K562 (cell line): Measurements from ENCODE around the gene ZNF641. TPM values are rescaled to one million over a fixed set of nuclear protein-coding genes. Genes with fewer than 3 reads are reported as not detected.

Source experiments
- CBX1 ChIP-seq: sonication (generic); IDR thresholded peaks from 2 replicates; pipeline ENCODE4 v1.6.1; 2016; ENCODE audit warnings: antibody characterized with exemption, low read depth, mild to moderate bottlenecking
- EGR1 ChIP-seq: fragments of 450-650 bp; conservative IDR thresholded peaks from 2 replicates; pipeline ENCODE4 v1.6.1; 2017; ENCODE audit warnings: mild to moderate bottlenecking
- GTF3C2 ChIP-seq: IDR thresholded peaks from 3 replicates; pipeline ENCODE4 v1.6.1; 2011; ENCODE audit warnings: borderline replicate concordance, mild to moderate bottlenecking, moderate library complexity; ENCODE audit not compliant: insufficient read length; ENCODE audit errors: extremely low read depth
- HDAC1 ChIP-seq, 2 experiments: fragments of 450-650 bp; IDR thresholded peaks; 2 replicates each; pipeline ENCODE4 v1.6.1; 2016 to 2017; ENCODE audit warnings: inconsistent platforms in 1 of 2, mild to moderate bottlenecking in 1 of 2, moderate library complexity in 1 of 2
- HMG20B ChIP-seq: fragments of 250-450 bp; sonication (Bioruptor Pico); IDR thresholded peaks from 2 replicates; pipeline ENCODE4 v1.5.0; 2021; ENCODE audit warnings: mild to moderate bottlenecking
- MCM3 ChIP-seq: fragments of 450-650 bp; IDR thresholded peaks from 2 replicates; pipeline ENCODE4 v1.6.1; 2016
- MXD1 ChIP-seq: fragments of 250-450 bp; sonication (Bioruptor Pico); IDR thresholded peaks from 2 replicates; pipeline ENCODE4 v1.8.0; 2021; ENCODE audit warnings: borderline replicate concordance, mild to moderate bottlenecking, moderate library complexity; ENCODE audit not compliant: poor library complexity, severe bottlenecking
- MYNN ChIP-seq, 2 experiments: sonication (generic); formaldehyde crosslinking in 1 of 2; IDR thresholded peaks; 2 replicates each; pipeline versions ENCODE4 v1.5.0 to v1.6.1; 2016 to 2020; ENCODE audit warnings: antibody characterized with exemption in 1 of 2, missing genetic modification reagents in 1 of 2
- PHB ChIP-seq: fragments of 250-450 bp; sonication (Bioruptor Pico); IDR thresholded peaks from 2 replicates; pipeline ENCODE4 v1.5.0; 2021
- POLR2A ChIP-seq: fragments of 450-650 bp; conservative IDR thresholded peaks from 2 replicates; pipeline ENCODE4 v1.6.1; 2016
- PPARD ChIP-seq: fragments of 250-450 bp; sonication (Bioruptor Pico); IDR thresholded peaks from 2 replicates; pipeline ENCODE4 v1.8.0; 2022; ENCODE audit warnings: inconsistent platforms, mild to moderate bottlenecking, moderate library complexity
- SLC30A9 ChIP-seq: fragments of 250-450 bp; sonication (Bioruptor Pico); IDR thresholded peaks from 2 replicates; pipeline ENCODE4 v1.8.0; 2022; ENCODE audit warnings: mild to moderate bottlenecking, moderate library complexity
- SMAD1 ChIP-seq: fragments of 150-350 bp; IDR thresholded peaks from 2 replicates; pipeline ENCODE4 v1.6.1; 2014; ENCODE audit warnings: low read length, low read depth; ENCODE audit not compliant: partially characterized antibody
- SMARCB1 ChIP-seq: IDR thresholded peaks from 2 replicates; pipeline ENCODE4 v1.6.1; 2011; ENCODE audit warnings: improper control_type of control experiment, low read depth; ENCODE audit not compliant: insufficient read length
- SREBF2 ChIP-seq: sonication (generic); formaldehyde crosslinking; IDR thresholded peaks from 2 replicates; pipeline ENCODE4 v1.4.0; 2020; ENCODE audit warnings: mild to moderate bottlenecking, missing genetic modification reagents
- TRIM28 ChIP-seq: fragments of 450-650 bp; IDR thresholded peaks from 2 replicates; pipeline ENCODE4 v1.6.1; 2017
- TSC22D4 ChIP-seq: fragments of 450-650 bp; IDR thresholded peaks from 2 replicates; pipeline ENCODE4 v1.6.1; 2016; ENCODE audit warnings: missing genetic modification characterization, missing biosample characterization, control low read depth
- ZBTB1 ChIP-seq: sonication (generic); formaldehyde crosslinking; IDR thresholded peaks from 2 replicates; pipeline ENCODE4 v1.8.1; 2023; ENCODE audit warnings: missing genetic modification reagents, low read depth, mild to moderate bottlenecking, borderline replicate concordance
- ZBTB26 ChIP-seq: fragments of 450-650 bp; formaldehyde crosslinking; IDR thresholded peaks from 2 replicates; pipeline ENCODE4 v1.4.0; 2022; ENCODE audit warnings: missing genetic modification characterization
- ZEB2 ChIP-seq: fragments of 450-650 bp; IDR thresholded peaks from 2 replicates; pipeline ENCODE4 v1.6.1; 2016
- ZFP30 ChIP-seq: fragments of 250-450 bp; sonication (Bioruptor Pico); IDR thresholded peaks from 2 replicates; pipeline ENCODE4 v1.8.0; 2022; ENCODE audit warnings: moderate library complexity, mild to moderate bottlenecking, inconsistent platforms, borderline replicate concordance
- ZNF212 ChIP-seq: fragments of 450-650 bp; formaldehyde crosslinking; IDR thresholded peaks from 2 replicates; pipeline ENCODE4 v1.4.0; 2020; ENCODE audit warnings: mild to moderate bottlenecking
- ZNF347 ChIP-seq: fragments of 450-650 bp; formaldehyde crosslinking; IDR thresholded peaks from 2 replicates; pipeline ENCODE4 v1.4.0; 2020; ENCODE audit warnings: low read depth, mild to moderate bottlenecking, moderate library complexity
- ZNF431 ChIP-seq: sonication (generic); formaldehyde crosslinking; IDR thresholded peaks from 2 replicates; pipeline ENCODE4 v1.8.0; 2022; ENCODE audit warnings: mild to moderate bottlenecking, missing genetic modification reagents
- ZNF551 ChIP-seq: fragments of 250-450 bp; sonication (Bioruptor Pico); IDR thresholded peaks from 2 replicates; pipeline ENCODE4 v1.5.0; 2021; ENCODE audit warnings: mild to moderate bottlenecking, moderate library complexity
- ZNF717 ChIP-seq: fragments of 250-450 bp; sonication (Bioruptor Pico); IDR thresholded peaks from 2 replicates; pipeline ENCODE4 v1.5.0; 2021
- ZNF766 ChIP-seq: fragments of 200-800 bp; sonication (Bioruptor generic); conservative IDR thresholded peaks from 2 replicates; pipeline ENCODE4 v1.6.1; 2016; ENCODE audit warnings: missing genetic modification characterization, missing compliant biosample characterization
- polyA plus RNA-seq, 8 experiments: library from polyadenylated mRNA; depleted of rRNA in 4 of 8; stranded (reverse) in 5 of 8; unstranded in 3 of 8; fragments of >200 nt; fragmentation: Nextera tagmentation in 2 of 8; fragmentation: Illumina TruSeq in 1 of 8; extraction: Ambion mirVana in 2 of 8; extraction: Trizol in 1 of 8; gene quantifications; 2 replicates each; pipeline versions ENCODE4 v1.2.1 to v1.2.3, GENCODE V29; 2011 to 2014; ENCODE audit warnings: inconsistent platforms in 1 of 8, missing spikeins in 1 of 8
- total RNA-seq, 7 experiments: library from RNA; depleted of rRNA in 6 of 7; stranded (reverse); fragments of >200 nt in 6 of 7; fragmentation: Illumina TruSeq in 2 of 7; extraction: Trizol in 2 of 7; gene quantifications; 2 replicates each; pipeline versions ENCODE4 v1.2.1 to v1.2.3, GENCODE V29; 2011 to 2021; ENCODE audit warnings: low replicate concordance in 1 of 7

The ZNF641 gene
- total and polyA plus RNA-seq, 9 of the 15 experiments (the other 6 are each of a cell fraction or from before 2014, with no cell fraction given), result 2.5 to 15.6 (median 9.2) TPM

- no peak for TF ChIP-seq GTF3C2
- TF ChIP-seq SMARCB1, result no peak
- no peak for TF ChIP-seq PHB (CRISPR knock-in tag)
- no peak for TF ChIP-seq ZNF347 (CRISPR knock-in tag)
- no peak for TF ChIP-seq SMAD1
- TF ChIP-seq ZNF551 (CRISPR knock-in tag), result no peak
- TF ChIP-seq HDAC1 (IDR thresholded peaks at IDR 0.05), result 0 out of 4 replicates have a peak, but pooled peaks of 1 of the 2 experiments have one; percentile 19
- TF ChIP-seq MYNN (IDR thresholded peaks at IDR 0.05), result no peak
- TF ChIP-seq MYNN (CRISPR knock-in tag; IDR thresholded peaks at IDR 0.05), result no peak
- no peak for TF ChIP-seq EGR1
- no peak for TF ChIP-seq ZEB2
- TF ChIP-seq MXD1 (CRISPR knock-in tag), result no peak
- TF ChIP-seq POLR2A, result no peak
- no peak for TF ChIP-seq PPARD (CRISPR knock-in tag)
- no peak for TF ChIP-seq ZBTB1 (CRISPR knock-in tag)
- no peak for TF ChIP-seq SLC30A9 (CRISPR knock-in tag)
- no peak for TF ChIP-seq ZNF717 (CRISPR knock-in tag)
- no peak for TF ChIP-seq ZBTB26 (CRISPR knock-in tag)
- no peak for TF ChIP-seq MCM3
- no peak for TF ChIP-seq ZFP30 (CRISPR knock-in tag)
- TF ChIP-seq ZNF766 (CRISPR knock-in tag), result peak; percentile 57; the same call in 1 of the 2 replicates
- no peak for TF ChIP-seq HMG20B (CRISPR knock-in tag)
- TF ChIP-seq ZNF212 (CRISPR knock-in tag), result no peak
- TF ChIP-seq TSC22D4 (tag), result no peak
- no peak for TF ChIP-seq ZNF431 (CRISPR knock-in tag)
- no peak for TF ChIP-seq CBX1
- TF ChIP-seq TRIM28, result no peak
- no peak for TF ChIP-seq SREBF2 (CRISPR knock-in tag)
Observed at GRCh38 chr12:48311313-48311712, 39.4 kb downstream of the ZNF641 start (continued).
